Esophagus squamous epithelium (tissue), 4 donors: Measurements from ENCODE around the gene KCNJ9.

Source experiments
- CTCF ChIP-seq, 6 experiments: fragments of 450-650 bp in 4 of 6; fragments of 200-600 bp in 2 of 6; sonication (generic) in 2 of 6; IDR thresholded peaks; one replicate each; pipeline ENCODE4 v1.5.1; 2016 to 2019; ENCODE audit warnings: antibody characterized with exemption in 6 of 6, mild to moderate bottlenecking in 4 of 6, moderate library complexity in 4 of 6
- POLR2A ChIP-seq, 4 donors: fragments of 450-650 bp; IDR thresholded peaks; one replicate each; pipeline ENCODE4 v1.6.1; 2017; ENCODE audit warnings: antibody characterized with exemption in 4 of 4, mild to moderate bottlenecking in 4 of 4, moderate library complexity in 3 of 4

GRCh38 chr1:160104486-160104885 lies 23.1 kb downstream of the KCNJ9 start:
- TF ChIP-seq CTCF (IDR thresholded peaks at IDR 0.05) (no peak), POLR2A (IDR thresholded peaks at IDR 0.05) (no peak)
